Pancreas (tissue), 10 donors: ENCODE measurements around the gene SDC1. TPM values are rescaled to one million over a fixed set of nuclear protein-coding genes. Genes with fewer than 3 reads are reported as not detected.

Experiments used
- ATAC-seq, 4 donors: fragments of 200-7000 bp; cut with Tn5 transposase; one replicate each; pipeline versions ENCODE4 v1.8.0 to v1.9.1; 2020; ENCODE audit warnings: mild to moderate bottlenecking in 4 of 4, moderate library complexity in 4 of 4
- DNase-seq, 6 donors: peaks; one replicate each; pipeline ENCODE4 v3.0.0-alpha.2; 2020
- FAIRE-seq: peaks from 2 replicates; lab custom pipeline; 2012; peaks lifted over from hg19 to GRCh38; lab: Jason Lieb, UNC
- H3K27ac ChIP-seq, 4 donors: fragments of 200-600 bp; sonication (generic); 1 replicate in 3 of 4; 2 replicates in 1 of 4; pipeline versions ENCODE4 v1.5.0 to v1.8.0; 2020
- H3K27me3 ChIP-seq, 4 donors: fragments of 200-600 bp; one replicate each; pipeline ENCODE4 v1.8.0; 2021
- H3K36me3 ChIP-seq, 3 donors: fragments of 200-600 bp; sonication (generic) in 1 of 3; one replicate each; pipeline versions ENCODE4 v1.5.0 to v1.8.0; 2020 to 2021
- H3K4me1 ChIP-seq, 3 donors: fragments of 200-600 bp; one replicate each; pipeline ENCODE4 v1.8.0; 2021
- H3K4me3 ChIP-seq, 4 donors: fragments of 200-600 bp; sonication (generic) in 2 of 4; one replicate each; pipeline versions ENCODE4 v1.5.0 to v1.8.0; 2020 to 2021
- H3K9me3 ChIP-seq, 4 donors: fragments of 200-600 bp; one replicate each; pipeline ENCODE4 v1.8.0; 2021
- CTCF ChIP-seq, 4 donors: fragments of 200-600 bp; sonication (generic) in 3 of 4; IDR thresholded peaks; one replicate each; pipeline versions ENCODE4 v1.5.0 to v1.8.0; 2021; ENCODE audit warnings: antibody characterized with exemption in 4 of 4
- WGBS, 2 donors: extraction: QIAGEN DNeasy Blood & Tissue Kit; methylation state at CpG; one replicate each; pipeline ENCODE4 v1.1.7; 2013; 5-methylcytosine and 5-hydroxymethylcytosine counted together
- intact Hi-C, 3 donors: fragments of 100-400 bp; cut with DNase I; formaldehyde crosslinking; loops; one replicate each; pipeline versions ENCODE4 v1.11.1 to v1.14.2; 2022
- polyA plus RNA-seq, 2 donors: library from polyadenylated mRNA; stranded (reverse); fragments of 200-250 nt; gene quantifications; one replicate each; pipeline ENCODE4 v1.2.3, GENCODE V29; 2013
- total RNA-seq, 6 donors: library from RNA; stranded (reverse); fragmentation: NEBNext Ultra II Directional in 4 of 6; extraction: Animal tissue kit (Norgen Biotek cat#: 25700) in 4 of 6; gene quantifications; one replicate each; pipeline versions ENCODE4 v1.2.1 to v1.2.4, GENCODE V29; 2021 to 2023
- donor health status: healthy with polysubstance abuse.
- donor health status: DM: no; HTN: no; CAD: no; lungs with moderate emphysema.
- donor health status: DM: no; HTN: no; CAD: no.
- donor health status: control.
- donor health status: control.
- donor health status: Bipolar disorder and iron deficiency.
- donor health status: DM: yes; HTN: yes; CAD: no.
- donor health status: DM: no; HTN: no; CAD: no.
- donor health status: DM: no; HTN: no; CAD: no.
- donor health status: DM: yes; HTN: yes; CAD: no.

The SDC1 gene
- total and polyA plus RNA-seq, 8 donors: 4.8 to 27.2 (median 19.9) TPM

- H3K9me3 ChIP-seq: no peaks in the 10 kb centered on the region
- no peak overlapping the region for H3K27ac ChIP-seq
- no peak for ATAC-seq
- no peak for FAIRE-seq
- DNase-seq: no peak
- 74 to 78% methylated on average over 14 of the region's 14 CpGs for WGBS, 2 donors
- TF ChIP-seq CTCF (IDR thresholded peaks at IDR 0.05): no peak
- intact Hi-C loops: no loop called here
- no peak overlapping the region for H3K4me3 ChIP-seq
- no peaks in the 10 kb centered on the region for H3K36me3 ChIP-seq
- no peaks in the 10 kb centered on the region for H3K27me3 ChIP-seq
- no peaks in the 10 kb centered on the region for H3K4me1 ChIP-seq
These were observed 54.2 kb downstream of the SDC1 start for GRCh38 chr2:20170704-20171250.

- FAIRE-seq (no peak), ATAC-seq (no peak), DNase-seq (no peak)
- Histone ChIP-seq H3K4me1 (no peaks in the 10 kb centered on the region), H3K4me3 (no peak overlapping the region), H3K27me3 (no peaks in the 10 kb centered on the region), H3K27ac (no peak overlapping the region), H3K9me3 (no peaks in the 10 kb centered on the region), H3K36me3 (no peaks in the 10 kb centered on the region)
- no peak for TF ChIP-seq CTCF (IDR thresholded peaks at IDR 0.05)
- WGBS, 2 donors: 72 to 78% methylated on average over 16 of the region's 16 CpGs
- intact Hi-C loops: no loop called here
These were observed 54.9 kb downstream of the SDC1 start for GRCh38 chr2:20169796-20170703.

GRCh38 chr2:20168727-20169696 is 55.9 kb downstream of the SDC1 start:
- Histone ChIP-seq H3K4me1 (no peaks in the 10 kb centered on the region), H3K27me3 (no peaks in the 10 kb centered on the region), H3K4me3 (no peak overlapping the region), H3K27ac (no peak overlapping the region), H3K9me3 (no peaks in the 10 kb centered on the region), H3K36me3 (no peaks in the 10 kb centered on the region)
- 82 to 86% methylated on average over 26 of the region's 26 CpGs for WGBS, 2 donors
- ATAC-seq: no peak
- FAIRE-seq: no peak
- TF ChIP-seq CTCF (IDR thresholded peaks at IDR 0.05): no peak
- no peak for DNase-seq
- intact Hi-C loops: no loop called here

GRCh38 chr2:20168048-20168726 is 56.7 kb downstream of the SDC1 start:
- DNase-seq: peak in 1 of 6 donors; percentile 50
- TF ChIP-seq CTCF (IDR thresholded peaks at IDR 0.05): no peak
- no peak for ATAC-seq
- WGBS, 2 donors: 77 to 85% methylated on average over 17 of the region's 17 CpGs
- Histone ChIP-seq H3K27me3 (no peaks in the 10 kb centered on the region), H3K27ac (no peak overlapping the region), H3K4me3 (no peak overlapping the region), H3K9me3 (no peaks in the 10 kb centered on the region), H3K36me3 (no peaks in the 10 kb centered on the region), H3K4me1 (no peaks in the 10 kb centered on the region)
- intact Hi-C loops: no loop called here
- FAIRE-seq: no peak
